CD4-positive, alpha-beta T cell treated with Interleukin-21 for 1 hour (primary cell): ENCODE measurements around the gene NOL4.

ENCODE experiments used
- DNase-seq: peaks from one replicate; pipeline ENCODE4 v3.0.0-alpha.2; 2020

Gene NOL4

GRCh38 chr18:34189656-34190435, 34.9 kb downstream of the NOL4 start:
- no peak for DNase-seq
